Endothelial cell of umbilical vein (primary cell): ENCODE results near the gene TDRD3. TPM values are rescaled to one million over a fixed set of nuclear protein-coding genes. Genes with fewer than 3 reads are reported as not detected.

ENCODE experiments used
- BruUV-seq: library from RNA; stranded (reverse); fragments of 400-500 nt; replicated peaks from 2 replicates; lab custom pipeline; 2021; lab: Mats Ljungman, UMichigan
- CTCF ChIA-PET: fragments of 300-600, 350-600 bp; sonication (Branson Sonifier 250); formaldehyde crosslinking; loops from one replicate; lab custom pipeline; 2021; ENCODE audit warnings: antibody characterized with exemption, inconsistent platforms; lab: Charles Lee
- POLR2A ChIA-PET: fragments of 300-600, 350-600 bp; sonication (Branson Sonifier 250); formaldehyde crosslinking; loops from one replicate; lab custom pipeline; 2021; ENCODE audit warnings: antibody characterized with exemption, inconsistent platforms; lab: Charles Lee
- DNase-seq: peaks from one replicate; pipeline ENCODE4 v3.0.0-alpha.2; 2011; ENCODE audit warnings: low read depth, low spot score
- FAIRE-seq: peaks from 2 replicates; lab custom pipeline; 2011; peaks lifted over from hg19 to GRCh38; lab: Jason Lieb, UNC
- H2AFZ ChIP-seq: 2 replicates; pipeline ENCODE4 v1.6.0; 2012; ENCODE audit warnings: low read depth, low read length, control low read depth, inconsistent platforms
- H3K27ac ChIP-seq: 2 replicates; pipeline ENCODE4 v1.5.1; 2011; ENCODE audit warnings: low read depth, mild to moderate bottlenecking, control low read depth, low read length, moderate library complexity; ENCODE audit not compliant: insufficient read depth
- H3K27me3 ChIP-seq, 2 experiments: 2 replicates each; pipeline versions ENCODE4 v1.6.0 to v1.6.1; 2011; ENCODE audit warnings: low read length in 2 of 2, mixed read lengths in 1 of 2; ENCODE audit not compliant: control insufficient read depth in 2 of 2, insufficient read depth in 2 of 2
- H3K36me3 ChIP-seq, 2 experiments: 2 replicates in 1 of 2; 3 replicates in 1 of 2; pipeline ENCODE4 v1.5.1; 2011; ENCODE audit warnings: low read length in 2 of 2, mild to moderate bottlenecking in 1 of 2, moderate library complexity in 1 of 2; ENCODE audit not compliant: control insufficient read depth in 2 of 2, insufficient read depth in 2 of 2; ENCODE audit errors: extremely low read depth in 1 of 2
- H3K4me1 ChIP-seq: 3 replicates; pipeline ENCODE4 v1.5.1; 2011; ENCODE audit warnings: mild to moderate bottlenecking, low read length; ENCODE audit not compliant: control insufficient read depth, insufficient read depth; ENCODE audit errors: extremely low read depth
- H3K4me2 ChIP-seq: 2 replicates; pipeline ENCODE4 v1.6.1; 2011; ENCODE audit warnings: low read length, control low read depth, mixed read lengths; ENCODE audit not compliant: insufficient read depth
- H3K4me3 ChIP-seq, 3 experiments: fragments of 200-600 bp in 1 of 3; sonication (generic), shearing (Covaris generic) in 1 of 3; replicated peaks in 1 of 3; 2 replicates each; pipeline ENCODE4 v1.5.1; 2011 to 2016; ENCODE audit warnings: control low read depth in 3 of 3, low read length in 3 of 3, mild to moderate bottlenecking in 2 of 3, inconsistent platforms in 1 of 3, low read depth in 1 of 3, moderate library complexity in 1 of 3; ENCODE audit not compliant: insufficient read depth in 1 of 3
- H3K79me2 ChIP-seq: 2 replicates; pipeline ENCODE4 v1.6.0; 2012; ENCODE audit warnings: low read length, inconsistent platforms; ENCODE audit not compliant: control insufficient read depth, insufficient read depth
- H3K9ac ChIP-seq: replicated peaks from 2 replicates; pipeline ENCODE3; 2011; ENCODE audit warnings: low read length, control low read depth; ENCODE audit not compliant: insufficient read depth; ENCODE audit errors: extremely low read depth
- H3K9me1 ChIP-seq: replicated peaks from 3 replicates; pipeline ENCODE4 v1.6.0; 2011; ENCODE audit warnings: mild to moderate bottlenecking, low read length; ENCODE audit not compliant: control insufficient read depth, insufficient read depth; ENCODE audit errors: extremely low read depth
- H3K9me3 ChIP-seq: replicated peaks from 2 replicates; pipeline ENCODE4 v1.5.1; 2012; ENCODE audit warnings: low read length, inconsistent platforms; ENCODE audit not compliant: control insufficient read depth, insufficient read depth
- H4K20me1 ChIP-seq: replicated peaks from 2 replicates; pipeline ENCODE3; 2011; ENCODE audit warnings: mild to moderate bottlenecking, low read length; ENCODE audit not compliant: control insufficient read depth, insufficient read depth; ENCODE audit errors: extremely low read depth
- CTCF ChIP-seq, 2 donors: IDR thresholded peaks; 1 replicate in 1 of 2; 2 replicates in 1 of 2; pipeline ENCODE4 v1.5.1; 2011; ENCODE audit warnings: low read length in 2 of 2, mild to moderate bottlenecking in 2 of 2, moderate library complexity in 2 of 2, control low read depth in 1 of 2, inconsistent platforms in 1 of 2, low read depth in 1 of 2; ENCODE audit not compliant: insufficient read depth in 1 of 2; ENCODE audit errors: extremely low read depth in 1 of 2
- EZH2 ChIP-seq: IDR thresholded peaks from 2 replicates; pipeline ENCODE4 v1.6.1; 2012; ENCODE audit warnings: borderline replicate concordance, low read depth, mild to moderate bottlenecking, moderate library complexity, low read length, inconsistent platforms; ENCODE audit not compliant: severe bottlenecking
- FOS ChIP-seq: IDR thresholded peaks from 2 replicates; pipeline ENCODE4 v1.6.1; 2011; ENCODE audit warnings: mild to moderate bottlenecking, low read length, moderate library complexity, borderline replicate concordance; ENCODE audit not compliant: insufficient read depth
- GATA2 ChIP-seq: IDR thresholded peaks from 2 replicates; pipeline ENCODE4 v1.7.0; 2011; ENCODE audit warnings: low read depth, mild to moderate bottlenecking, moderate library complexity, mixed read lengths, low read length; ENCODE audit not compliant: insufficient read length, insufficient read depth
- JUN ChIP-seq: IDR thresholded peaks from 2 replicates; pipeline ENCODE4 v1.6.1; 2011; ENCODE audit warnings: borderline replicate concordance, low read depth; ENCODE audit not compliant: insufficient read length, insufficient read depth
- MAX ChIP-seq: IDR thresholded peaks from 2 replicates; pipeline ENCODE4 v1.6.1; 2011; ENCODE audit not compliant: insufficient read depth, insufficient read length
- MYC ChIP-seq: IDR thresholded peaks from one replicate; pipeline ENCODE4 v1.6.1; 2011; ENCODE audit warnings: mild to moderate bottlenecking, low read depth, low read length
- POLR2A ChIP-seq: IDR thresholded peaks from 2 replicates; pipeline ENCODE4 v1.6.1; 2012; ENCODE audit warnings: low read depth, mild to moderate bottlenecking, control low read depth, low read length
- POLR2AphosphoS5 ChIP-seq: IDR thresholded peaks from 2 replicates; pipeline ENCODE4 v1.6.1; 2012; ENCODE audit warnings: low read depth, mild to moderate bottlenecking, control low read depth, low read length, moderate library complexity; ENCODE audit not compliant: insufficient read depth
- dilution Hi-C: fragments of 300-500 bp; cut with MboI; formaldehyde crosslinking; loops from one replicate; pipeline ENCODE4 v1.15.0; 2019; ENCODE audit warnings: low sequenced_read_pairs; ENCODE audit not compliant: extremely low pct_ligation_motif_present
- intact Hi-C: fragments of 100-400 bp; cut with micrococcal nuclease; formaldehyde crosslinking; loops from one replicate; pipeline ENCODE4 v1.10.0; 2022
- polyA plus RNA-seq, 4 experiments: library from polyadenylated mRNA; depleted of rRNA in 3 of 4; stranded (reverse) in 3 of 4; unstranded in 1 of 4; fragments of >200 nt; gene quantifications; 2 replicates each; pipeline versions ENCODE4 v1.2.1 to v1.2.3, GENCODE V29; 2011 to 2012; ENCODE audit warnings: missing spikeins in 1 of 4
- total RNA-seq: library from RNA; stranded (reverse); gene quantifications from 2 replicates; pipeline ENCODE4 v1.2.3, GENCODE V29; 2021

Gene TDRD3
- total and polyA plus RNA-seq, 2 donors (not counting 3 experiments of a cell fraction or from before 2014, with no cell fraction given): 3.0 to 16.3 TPM

DNA sequence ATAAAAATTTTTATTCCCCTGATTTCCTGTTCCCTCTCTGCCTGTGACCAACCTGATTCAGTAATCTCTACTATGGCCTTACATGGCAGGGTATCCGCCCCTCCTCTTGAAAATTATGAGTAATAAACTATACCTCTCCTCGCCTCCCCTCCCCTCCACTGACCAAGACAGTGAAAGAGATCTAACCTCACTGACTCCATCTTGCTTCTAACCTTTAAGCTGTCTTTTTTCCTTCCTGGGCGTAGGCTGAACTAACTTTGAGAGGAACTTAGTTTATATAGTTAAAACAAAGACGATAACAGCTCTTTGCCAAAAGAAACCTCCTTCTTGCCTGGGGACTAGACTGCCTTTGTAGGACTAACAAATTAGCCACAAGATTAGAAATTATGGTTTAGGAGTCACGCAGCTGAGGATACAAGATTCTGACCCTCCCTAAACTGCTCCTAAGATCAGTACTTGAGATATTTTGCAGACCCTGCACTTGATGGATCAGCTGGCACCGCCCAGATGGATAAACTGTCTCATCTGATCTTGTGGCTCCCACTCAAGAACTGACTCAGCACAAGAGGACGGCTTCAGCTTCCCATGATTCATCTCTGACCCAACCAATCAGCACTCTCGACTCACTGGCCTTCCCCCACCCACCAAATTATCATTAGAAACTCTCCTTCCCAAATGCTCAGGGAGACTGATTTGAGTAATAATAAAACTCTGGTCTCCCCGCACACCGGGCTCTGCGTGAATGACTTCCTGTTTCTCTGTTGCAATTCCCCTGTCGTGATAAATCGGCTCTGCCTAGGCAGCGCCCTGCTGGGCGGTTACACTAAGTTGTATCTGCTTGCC, 187.1 kb downstream of the TDRD3 start:
- TF ChIP-seq MAX: no peak
- TF ChIP-seq POLR2AphosphoS5: no peak
- TF ChIP-seq EZH2: no peak
- no peak for TF ChIP-seq POLR2A
- TF ChIP-seq CTCF (IDR thresholded peaks at IDR 0.05; ENCODE audit: extremely low read depth in 1 of 2, insufficient read depth in 1 of 2, low read depth in 1 of 2, low read length in 2 of 2): no peak
- no peak for TF ChIP-seq GATA2
- TF ChIP-seq FOS: no peak
- no peak for TF ChIP-seq MYC
- TF ChIP-seq JUN: no peak
- Histone ChIP-seq H4K20me1 (no peaks in the 10 kb centered on the region), H3K9ac (no peak overlapping the region), H3K36me3 (no peaks in the 10 kb centered on the region), H3K27ac (no peak overlapping the region), H3K79me2 (no peaks in the 10 kb centered on the region), H3K9me3 (no peaks in the 10 kb centered on the region), H3K4me2 (no peak overlapping the region), H3K4me3 (no peak overlapping the region), H3K9me1 (no peaks in the 10 kb centered on the region), H2AFZ (no peak overlapping the region), H3K4me1 (no peaks in the 10 kb centered on the region), H3K27me3 (no peaks in the 10 kb centered on the region)
- DNase-seq: no peak
- ChIA-PET POLR2A (no interaction called here), CTCF (no interaction called here)
- dilution Hi-C loops (no loop called here), intact Hi-C loops (no loop called here)
- no TSS peak for BruUV-seq
- no peak for FAIRE-seq
